Measurements from ENCODE around the gene CLTRN.

- TF ChIP-seq, protein P1, sequence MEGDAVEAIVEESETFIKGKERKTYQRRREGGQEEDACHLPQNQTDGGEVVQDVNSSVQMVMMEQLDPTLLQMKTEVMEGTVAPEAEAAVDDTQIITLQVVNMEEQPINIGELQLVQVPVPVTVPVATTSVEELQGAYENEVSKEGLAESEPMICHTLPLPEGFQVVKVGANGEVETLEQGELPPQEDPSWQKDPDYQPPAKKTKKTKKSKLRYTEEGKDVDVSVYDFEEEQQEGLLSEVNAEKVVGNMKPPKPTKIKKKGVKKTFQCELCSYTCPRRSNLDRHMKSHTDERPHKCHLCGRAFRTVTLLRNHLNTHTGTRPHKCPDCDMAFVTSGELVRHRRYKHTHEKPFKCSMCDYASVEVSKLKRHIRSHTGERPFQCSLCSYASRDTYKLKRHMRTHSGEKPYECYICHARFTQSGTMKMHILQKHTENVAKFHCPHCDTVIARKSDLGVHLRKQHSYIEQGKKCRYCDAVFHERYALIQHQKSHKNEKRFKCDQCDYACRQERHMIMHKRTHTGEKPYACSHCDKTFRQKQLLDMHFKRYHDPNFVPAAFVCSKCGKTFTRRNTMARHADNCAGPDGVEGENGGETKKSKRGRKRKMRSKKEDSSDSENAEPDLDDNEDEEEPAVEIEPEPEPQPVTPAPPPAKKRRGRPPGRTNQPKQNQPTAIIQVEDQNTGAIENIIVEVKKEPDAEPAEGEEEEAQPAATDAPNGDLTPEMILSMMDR (IDR thresholded peaks at IDR 0.05; ENCODE audit: low read length): no peak
- TF ChIP-seq EZH2phosphoT487 (IDR thresholded peaks at IDR 0.05; ENCODE audit: low read length) (no peak), EZH2 (optimal IDR thresholded peaks at IDR 0.05; ENCODE audit: low read depth, low read length) (no peak)
Observed at GRCh38 chrX:15598026-15598425, 66.6 kb downstream of the CLTRN start.

All from MM.1S (cell line).